Parathyroid adenoma (tissue), 2 donors: ENCODE measurements around the gene RGS3.

Experiments
- H2AFZ ChIP-seq: fragments of 300-600 bp; sonication (generic); one replicate; pipeline ENCODE4 v1.7.0; 2017; ENCODE audit warnings: antibody characterized with exemption, mild to moderate bottlenecking
- H3K27ac ChIP-seq: fragments of 300-600 bp; sonication (generic); one replicate; pipeline ENCODE4 v1.7.0; 2017
- H3K27me3 ChIP-seq: fragments of 300-600 bp; sonication (generic); one replicate; pipeline ENCODE4 v1.7.0; 2017; ENCODE audit warnings: low read length; ENCODE audit not compliant: control insufficient read depth, insufficient read depth
- H3K36me3 ChIP-seq: fragments of 300-600 bp; sonication (generic); one replicate; pipeline ENCODE4 v1.7.0; 2017; ENCODE audit warnings: low read length; ENCODE audit not compliant: control insufficient read depth, insufficient read depth
- H3K4me1 ChIP-seq: fragments of 300-600 bp; sonication (generic); one replicate; pipeline ENCODE4 v1.7.0; 2017; ENCODE audit warnings: control low read depth
- H3K4me2 ChIP-seq: fragments of 300-600 bp; sonication (generic); one replicate; pipeline ENCODE4 v1.7.0; 2017; ENCODE audit warnings: low read length
- H3K4me3 ChIP-seq: fragments of 300-600 bp; sonication (generic); one replicate; pipeline ENCODE4 v1.7.0; 2017; ENCODE audit warnings: low read depth, low read length
- H3K79me2 ChIP-seq: fragments of 300-600 bp; sonication (generic); one replicate; pipeline ENCODE4 v1.7.0; 2017; ENCODE audit warnings: control low read depth
- H3K9ac ChIP-seq: fragments of 300-600 bp; sonication (generic); one replicate; pipeline ENCODE4 v1.7.0; 2017; ENCODE audit warnings: mild to moderate bottlenecking
- H3K9me3 ChIP-seq: fragments of 300-600 bp; sonication (generic); one replicate; pipeline ENCODE4 v1.7.0; 2017; ENCODE audit warnings: low read length; ENCODE audit not compliant: control insufficient read depth
- TF ChIP-seq, protein P1 (sequence below): fragments of 300-600 bp; sonication (generic); IDR thresholded peaks from one replicate; pipeline ENCODE4 v1.7.0; 2017; ENCODE audit warnings: antibody characterized with exemption, mild to moderate bottlenecking
- donor health status: primary hyperparathyroidism.

Gene RGS3

GRCh38 chr9:113621309-113621791, 157.8 kb downstream of the RGS3 start:
- Histone ChIP-seq H2AFZ (peak overlapping the region; percentile 42), H3K79me2 (no peaks in the 10 kb centered on the region), H3K27ac (peak overlapping the region; percentile 76), H3K36me3 (no peaks in the 10 kb centered on the region), H3K9ac (no peak overlapping the region), H3K27me3 (no peaks in the 10 kb centered on the region), H3K4me3 (no peak overlapping the region), H3K4me1 (peaks cover 16% of the 10 kb centered on the region), H3K4me2 (peak overlapping the region; percentile 77), H3K9me3 (no peaks in the 10 kb centered on the region)
- TF ChIP-seq, protein P1, sequence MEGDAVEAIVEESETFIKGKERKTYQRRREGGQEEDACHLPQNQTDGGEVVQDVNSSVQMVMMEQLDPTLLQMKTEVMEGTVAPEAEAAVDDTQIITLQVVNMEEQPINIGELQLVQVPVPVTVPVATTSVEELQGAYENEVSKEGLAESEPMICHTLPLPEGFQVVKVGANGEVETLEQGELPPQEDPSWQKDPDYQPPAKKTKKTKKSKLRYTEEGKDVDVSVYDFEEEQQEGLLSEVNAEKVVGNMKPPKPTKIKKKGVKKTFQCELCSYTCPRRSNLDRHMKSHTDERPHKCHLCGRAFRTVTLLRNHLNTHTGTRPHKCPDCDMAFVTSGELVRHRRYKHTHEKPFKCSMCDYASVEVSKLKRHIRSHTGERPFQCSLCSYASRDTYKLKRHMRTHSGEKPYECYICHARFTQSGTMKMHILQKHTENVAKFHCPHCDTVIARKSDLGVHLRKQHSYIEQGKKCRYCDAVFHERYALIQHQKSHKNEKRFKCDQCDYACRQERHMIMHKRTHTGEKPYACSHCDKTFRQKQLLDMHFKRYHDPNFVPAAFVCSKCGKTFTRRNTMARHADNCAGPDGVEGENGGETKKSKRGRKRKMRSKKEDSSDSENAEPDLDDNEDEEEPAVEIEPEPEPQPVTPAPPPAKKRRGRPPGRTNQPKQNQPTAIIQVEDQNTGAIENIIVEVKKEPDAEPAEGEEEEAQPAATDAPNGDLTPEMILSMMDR: no peak

DNA sequence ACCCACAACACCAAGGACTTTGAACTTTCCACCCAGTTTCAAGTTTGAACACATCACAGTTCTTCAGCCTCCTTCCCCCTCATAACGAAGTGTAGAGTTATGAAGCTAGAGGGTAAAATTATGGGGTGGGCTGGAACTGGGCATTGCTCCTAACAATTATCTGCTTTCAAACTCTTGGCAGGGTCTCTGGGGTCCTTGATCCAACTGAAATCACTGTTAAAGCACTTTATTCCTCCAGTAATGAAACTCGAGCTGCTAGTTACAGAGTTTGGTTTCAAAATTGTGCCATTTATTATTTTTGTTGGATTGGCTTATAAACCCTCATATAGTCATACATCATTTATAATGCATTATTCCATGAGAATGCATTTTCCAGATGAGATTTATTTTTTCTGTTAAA, 158.5 kb downstream of the RGS3 start:
- no peaks in the 10 kb centered on the region for H3K9me3 ChIP-seq
- TF ChIP-seq, protein P1: no peak
- H3K4me3 ChIP-seq: no peak overlapping the region
- no peak overlapping the region for H3K9ac ChIP-seq
- no peaks in the 10 kb centered on the region for H3K36me3 ChIP-seq
- H3K4me2 ChIP-seq: no peak overlapping the region
- H2AFZ ChIP-seq: no peak overlapping the region
- H3K79me2 ChIP-seq: no peaks in the 10 kb centered on the region
- H3K27me3 ChIP-seq: no peaks in the 10 kb centered on the region
- H3K27ac ChIP-seq: peak overlapping the region; percentile 76
- peaks cover 16% of the 10 kb centered on the region for H3K4me1 ChIP-seq

DNA sequence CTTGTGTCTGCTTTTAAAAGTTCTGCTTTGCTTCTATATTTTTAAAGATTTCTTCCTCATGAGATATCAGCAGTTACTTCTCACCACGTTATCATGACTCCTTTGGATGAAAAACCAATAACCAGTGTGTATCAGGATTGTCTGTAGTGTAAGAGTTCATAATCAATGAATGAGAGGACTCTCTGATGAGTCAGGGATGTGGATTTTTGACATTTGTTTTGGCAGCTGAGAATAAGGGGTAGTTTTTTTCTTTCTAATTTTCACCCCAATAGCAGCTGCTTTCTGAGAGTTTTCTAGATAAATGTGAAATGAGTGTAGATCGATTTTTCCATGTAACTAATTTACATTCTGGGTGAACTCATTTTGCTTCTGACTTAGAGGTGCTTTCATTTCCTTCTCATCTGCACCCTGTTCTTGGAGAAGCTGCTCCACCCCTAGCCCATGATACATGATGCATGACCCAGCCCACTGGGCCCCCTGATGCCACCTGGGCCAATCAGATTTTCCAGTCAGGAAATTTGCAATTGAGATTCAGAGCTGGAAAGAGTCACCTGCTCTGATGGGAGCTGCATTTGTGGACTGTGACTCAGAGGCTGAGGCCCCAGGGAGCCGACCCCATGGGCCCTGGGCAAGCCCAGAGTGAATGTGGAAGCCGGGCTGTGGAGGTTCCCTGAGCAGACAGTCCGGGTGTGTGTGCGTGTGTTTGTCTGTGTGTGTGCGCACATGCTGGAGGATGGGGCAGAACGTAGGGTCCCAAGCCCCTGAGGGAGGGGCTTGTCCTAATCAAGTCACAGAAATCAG, 159.3 kb downstream of the RGS3 start:
- Histone ChIP-seq H3K4me3 (no peak overlapping the region), H3K4me1 (peaks cover 16% of the 10 kb centered on the region), H3K36me3 (no peaks in the 10 kb centered on the region), H3K27ac (no peak overlapping the region), H3K9ac (no peak overlapping the region), H3K4me2 (no peak overlapping the region), H3K9me3 (no peaks in the 10 kb centered on the region), H2AFZ (no peak overlapping the region), H3K79me2 (no peaks in the 10 kb centered on the region), H3K27me3 (no peaks in the 10 kb centered on the region)
- TF ChIP-seq, protein P1: no peak

DNA sequence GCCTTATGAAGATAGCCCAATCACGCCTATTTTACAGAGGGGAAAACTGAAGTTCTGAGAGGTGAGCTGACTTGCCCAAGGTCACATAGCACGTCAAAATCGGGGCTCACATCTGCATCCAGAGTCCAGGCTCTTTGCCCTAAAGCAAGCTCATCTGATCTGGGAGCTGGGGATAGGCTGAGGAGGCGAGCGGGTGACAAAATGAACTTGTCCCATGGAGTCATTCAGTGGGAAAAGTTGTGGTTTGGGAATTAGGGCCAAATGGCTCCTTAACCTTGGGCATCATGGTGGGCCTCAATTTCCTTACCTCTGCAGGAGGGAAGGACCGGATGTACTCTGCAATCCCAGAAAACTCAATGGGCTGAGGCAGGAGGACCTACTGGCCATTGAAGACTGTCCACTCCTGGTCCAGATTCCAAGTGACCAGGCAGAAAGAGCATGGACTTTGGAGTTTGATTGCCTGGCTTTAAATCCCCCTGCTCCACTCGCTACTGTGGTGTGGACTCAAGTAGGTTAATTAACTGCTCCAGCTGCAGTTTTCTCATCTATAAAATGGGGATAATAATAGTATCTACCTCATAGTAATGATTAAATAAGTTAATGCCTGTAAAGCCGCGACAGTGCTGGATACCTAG, 160.4 kb downstream of the RGS3 start:
- H3K4me3 ChIP-seq: no peak overlapping the region
- no peak overlapping the region for H3K4me2 ChIP-seq
- H3K27me3 ChIP-seq: no peaks in the 10 kb centered on the region
- no peak overlapping the region for H2AFZ ChIP-seq
- peaks cover 16% of the 10 kb centered on the region for H3K4me1 ChIP-seq
- H3K9ac ChIP-seq: no peak overlapping the region
- no peaks in the 10 kb centered on the region for H3K79me2 ChIP-seq
- H3K9me3 ChIP-seq: no peaks in the 10 kb centered on the region
- no peaks in the 10 kb centered on the region for H3K36me3 ChIP-seq
- TF ChIP-seq, protein P1: no peak
- H3K27ac ChIP-seq: no peak overlapping the region
